HepG2 (cell line): ENCODE results near the gene PRDM11. TPM values are rescaled to one million over a fixed set of nuclear protein-coding genes. Genes with fewer than 3 reads are reported as not detected.
A peak's percentile ranks its signal among the peaks of the same experiment; 100 is the strongest.

ENCODE experiments used
- ATAC-seq: fragments of 200-7000 bp; cut with Tn5 transposase; 3 replicates; pipeline ENCODE4 v1.9.1; 2020; ENCODE audit warnings: mild to moderate bottlenecking, moderate library complexity
- BruUV-seq: library from RNA; stranded (reverse); fragments of 400-500 nt; replicated peaks from 2 replicates; lab custom pipeline; 2021; lab: Mats Ljungman, UMichigan
- CTCF ChIA-PET: fragments of 300-600 bp; formaldehyde crosslinking; extraction: SDS; loops from one replicate; lab custom pipeline; 2021; ENCODE audit warnings: low total read pairs, inconsistent platforms, low intra/inter-chr PET ratio; lab: Yijun Ruan, JAX
- POLR2A ChIA-PET: fragments of 350-600 bp; sonication (Branson Sonifier 250); formaldehyde crosslinking; loops from one replicate; lab custom pipeline; 2020; ENCODE audit warnings: antibody characterized with exemption, inconsistent platforms; lab: Yijun Ruan, JAX
- DNase-seq: peaks from one replicate; pipeline ENCODE4 v3.0.0-alpha.2; 2015; ENCODE audit warnings: low spot score
- FAIRE-seq: peaks from 3 replicates; lab custom pipeline; 2011; peaks lifted over from hg19 to GRCh38; lab: Jason Lieb, UNC
- H2AFZ ChIP-seq: one replicate; pipeline ENCODE4 v1.6.1; 2011; ENCODE audit warnings: low read length, inconsistent platforms
- H3K27ac ChIP-seq: fragments of 300-600 bp; 3 replicates; pipeline ENCODE4 v1.8.0; 2011; ENCODE audit warnings: mixed run types, mild to moderate bottlenecking, mixed read lengths, low read length, inconsistent platforms; ENCODE audit not compliant: insufficient read depth; ENCODE audit errors: extremely low read length
- H3K27me3 ChIP-seq, 2 experiments: fragments of 200-600 bp in 1 of 2; 2 replicates in 1 of 2; 3 replicates in 1 of 2; pipeline versions ENCODE4 v1.6.0 to v1.8.0; 2011; ENCODE audit warnings: low read length in 2 of 2, mild to moderate bottlenecking in 2 of 2, moderate library complexity in 2 of 2, inconsistent platforms in 1 of 2; ENCODE audit not compliant: insufficient read depth in 2 of 2, control insufficient read depth in 1 of 2
- H3K36me3 ChIP-seq, 2 experiments: fragments of 200-600 bp in 1 of 2; replicated peaks in 1 of 2; 2 replicates in 1 of 2; 3 replicates in 1 of 2; pipeline versions ENCODE4 v1.5.1 to v1.8.0; 2011; ENCODE audit warnings: low read length in 2 of 2, inconsistent platforms in 1 of 2; ENCODE audit not compliant: insufficient read depth in 2 of 2, control insufficient read depth in 1 of 2
- H3K4me1 ChIP-seq: 2 replicates; pipeline ENCODE4 v1.5.1; 2012; ENCODE audit warnings: low read length, inconsistent platforms; ENCODE audit not compliant: insufficient read depth
- H3K4me2 ChIP-seq: 2 replicates; pipeline ENCODE4 v1.6.0; 2011; ENCODE audit warnings: low read depth, low read length, inconsistent platforms
- H3K4me3 ChIP-seq, 3 experiments: fragments of 200-600 bp in 1 of 3; sonication (generic), shearing (Covaris generic) in 1 of 3; replicated peaks in 1 of 3; 2 replicates each; pipeline ENCODE4 v1.5.1; 2011 to 2016; ENCODE audit warnings: low read length in 3 of 3, inconsistent platforms in 2 of 3, low read depth in 2 of 3, mild to moderate bottlenecking in 2 of 3, control low read depth in 1 of 3, mixed read lengths in 1 of 3; ENCODE audit not compliant: insufficient read depth in 1 of 3
- H3K79me2 ChIP-seq: one replicate; pipeline ENCODE4 v1.6.1; 2011; ENCODE audit warnings: low read length, inconsistent platforms; ENCODE audit not compliant: insufficient read depth
- H3K9ac ChIP-seq: 2 replicates; pipeline ENCODE4 v1.6.0; 2011; ENCODE audit warnings: mild to moderate bottlenecking, low read depth, low read length, inconsistent platforms; ENCODE audit not compliant: insufficient read depth
- H3K9me3 ChIP-seq: 2 replicates; pipeline ENCODE4 v1.5.1; 2012; ENCODE audit warnings: mild to moderate bottlenecking, low read length
- H4K20me1 ChIP-seq: 2 replicates; pipeline ENCODE4 v1.6.0; 2011; ENCODE audit warnings: inconsistent platforms, mild to moderate bottlenecking, low read length, moderate library complexity; ENCODE audit not compliant: insufficient read depth
- KLF13 ChIP-seq: sonication (generic); formaldehyde crosslinking; IDR thresholded peaks from 2 replicates; pipeline ENCODE4 v1.4.0; 2020; ENCODE audit warnings: mild to moderate bottlenecking, missing genetic modification reagents
- MNT ChIP-seq: fragments of 450-650 bp; IDR thresholded peaks from 2 replicates; pipeline ENCODE4 v1.6.1; 2016
- SKIL ChIP-seq: sonication (generic); formaldehyde crosslinking; IDR thresholded peaks from 2 replicates; pipeline ENCODE4 v1.8.0; 2022; ENCODE audit warnings: missing genetic modification reagents, mild to moderate bottlenecking, moderate library complexity, borderline replicate concordance
- ZNF629 ChIP-seq: sonication (generic); formaldehyde crosslinking; conservative IDR thresholded peaks from 2 replicates; pipeline ENCODE4 v1.5.0; 2020; ENCODE audit warnings: missing genetic modification reagents
- whole genome bisulfite sequencing: methylation state at CpG from one replicate; pipeline ENCODE4 v1.1.6; 2017; ENCODE audit warnings: low lambda C conversion rate; 5-methylcytosine and 5-hydroxymethylcytosine counted together
- in situ Hi-C: cut with HindIII; loops from 2 replicates; pipeline ENCODE4 v1.10.0; 2017; ENCODE audit warnings: low pct_unique_long_range_greater_than_20kb; ENCODE audit not compliant: extremely low pct_ligation_motif_present
- intact Hi-C: fragments of 100-400 bp; cut with micrococcal nuclease; formaldehyde crosslinking; loops from one replicate; pipeline ENCODE4 v1.10.0; 2022; ENCODE audit not compliant: unreplicated experiment
- polyA plus RNA-seq, 8 experiments: library from polyadenylated mRNA; depleted of rRNA in 3 of 8; stranded (reverse) in 7 of 8; unstranded in 1 of 8; fragments of >200 nt; fragmentation: Illumina TruSeq in 4 of 8; extraction: Trizol in 4 of 8; gene quantifications; 2 replicates each; pipeline versions ENCODE4 v1.2.1 to v1.2.3, GENCODE V29; 2011 to 2016; ENCODE audit warnings: low read depth in 4 of 8, missing spikeins in 1 of 8, mixed read lengths in 1 of 8; ENCODE audit not compliant: insufficient read depth in 1 of 8
- total RNA-seq, 5 experiments: library from RNA; depleted of rRNA; stranded (reverse); fragments of >200 nt; fragmentation: Illumina TruSeq; extraction: Trizol; gene quantifications; 2 replicates each; pipeline ENCODE4 v1.2.3, GENCODE V29; 2016; ENCODE audit warnings: low read depth in 1 of 5

Gene PRDM11
- total and polyA plus RNA-seq, 2 of the 13 experiments (the other 11 are each of a cell fraction or from before 2014, with no cell fraction given) = 3.4 to 4.7 TPM

- 0 out of 2 replicates have a peak, but pooled peaks have one; percentile 32 for TF ChIP-seq KLF13 (CRISPR knock-in tag)
- TF ChIP-seq, all 625 proteins: peak for 22
Measured at GRCh38 chr11:45105233-45105983, 41.0 kb upstream of the PRDM11 start (continued).

- DNase-seq = no peak
- TF ChIP-seq ZNF629 (no peak), KLF13 (CRISPR knock-in tag) (0 out of 2 replicates have a peak, but pooled peaks have one; percentile 16)
- H4K20me1 ChIP-seq = no peaks in the 10 kb centered on the region
- CTCF ChIA-PET = interaction anchor here (0.6 to 3.2 kb wide), 3 partner anchors 169 to 179 kb away, joined by 3 to 39 read pairs (median 12); no protein-coding TSS in a partner anchor
- FAIRE-seq = no peak
- peaks cover 0 to 2% of the 10 kb centered on the region in 2 experiments; a peak in 2 of 5 replicates for H3K27me3 ChIP-seq
- H3K4me1 ChIP-seq = peaks cover 17% of the 10 kb centered on the region
- ATAC-seq = no peak
- H3K4me3 ChIP-seq = no peak overlapping the region
- no peak overlapping the region for H2AFZ ChIP-seq
- no peak overlapping the region for H3K27ac ChIP-seq
- no peak overlapping the region for H3K9ac ChIP-seq
- no peak overlapping the region for H3K4me2 ChIP-seq
- in situ Hi-C loops (loop anchor here (5.0 to 10.0 kb wide), 2 partner anchors 169 to 219 kb away; no protein-coding TSS in a partner anchor), intact Hi-C loops (loop anchor here (1.0 kb wide), 1 partner anchor 170 kb away; no protein-coding TSS in a partner anchor)
- no peaks in the 10 kb centered on the region for H3K9me3 ChIP-seq
- POLR2A ChIA-PET = interaction anchor here (1.0 kb wide), 1 partner anchor 169 kb away, joined by 4 read pairs; no protein-coding TSS in a partner anchor
- H3K36me3 ChIP-seq = no peaks in the 10 kb centered on the region
- BruUV-seq = no TSS peak
- WGBS = 31% methylated on average over 3 of the region's 8 CpGs
- no peaks in the 10 kb centered on the region for H3K79me2 ChIP-seq
Measured at GRCh38 chr11:45105984-45106375, 40.5 kb upstream of the PRDM11 start.

DNA sequence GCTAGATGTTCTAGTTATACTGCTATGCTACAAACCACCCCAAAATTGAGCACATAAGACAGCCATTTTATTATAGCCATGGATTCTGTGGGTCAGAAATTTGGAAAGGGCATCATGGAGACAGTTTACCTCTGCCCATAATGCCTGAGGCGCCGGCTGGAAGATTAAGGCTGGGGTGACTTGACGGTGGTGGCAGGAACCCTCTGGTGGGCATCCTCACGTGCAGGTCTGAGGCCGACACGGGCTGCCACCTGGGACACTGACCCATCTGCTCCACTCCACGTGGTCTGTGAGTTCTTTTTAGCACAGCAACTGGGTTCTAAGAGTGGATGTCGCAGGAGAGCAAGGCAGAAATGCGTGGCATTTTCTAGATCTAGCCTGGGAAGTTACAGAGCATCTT is 40.0 kb upstream of the PRDM11 start:
- Histone ChIP-seq H3K4me1 (peaks cover 17% of the 10 kb centered on the region), H3K27ac (no peak overlapping the region), H3K4me3 (no peak overlapping the region), H2AFZ (no peak overlapping the region), H3K27me3 (peaks cover 2 to 4% of the 10 kb centered on the region in 2 experiments; a peak in 2 of 5 replicates), H3K9ac (no peak overlapping the region), H3K36me3 (no peaks in the 10 kb centered on the region), H4K20me1 (no peaks in the 10 kb centered on the region), H3K79me2 (no peaks in the 10 kb centered on the region), H3K4me2 (no peak overlapping the region), H3K9me3 (no peaks in the 10 kb centered on the region)
- no TSS peak for BruUV-seq
- ChIA-PET CTCF (interaction anchor here (2.1 to 3.2 kb wide), 2 partner anchors 170 to 179 kb away, joined by 12 to 39 read pairs; no protein-coding TSS in a partner anchor), POLR2A (no interaction called here)
- DNase-seq (no peak), ATAC-seq (no peak), FAIRE-seq (no peak)
- TF ChIP-seq MNT (peak; percentile 64), SKIL (CRISPR knock-in tag) (no peak)
- intact Hi-C loops = no loop called here
- in situ Hi-C loops = loop anchor here (5.0 to 10.0 kb wide), 2 partner anchors 169 to 218 kb away; no protein-coding TSS in a partner anchor
- WGBS = 54% methylated on average over 3 of the region's 9 CpGs
